A549 (cell line): ENCODE data around the gene RRAS. TPM values are rescaled to one million over a fixed set of nuclear protein-coding genes. Genes with fewer than 3 reads are reported as not detected.
A peak's percentile ranks its signal among the peaks of the same experiment; 100 is the strongest.
"Not testable (repeated sequence)": the region's sequence is repeated elsewhere in the genome, so short reads cannot be mapped to it uniquely, and the experiment has no call there.

ENCODE experiments used
- ATAC-seq, 2 experiments: fragments of 200-7000 bp in 1 of 2; fragments of >200 bp in 1 of 2; cut with Nextera tagmentation in 1 of 2; cut with Tn5 transposase in 1 of 2; 3 replicates each; pipeline versions ENCODE4 v1.8.0 to v1.9.1; 2018 to 2020; ENCODE audit warnings: mild to moderate bottlenecking in 1 of 2, moderate library complexity in 1 of 2
- CTCF ChIA-PET: fragments of 300-600 bp; sonication (Branson Sonifier 250); formaldehyde crosslinking; extraction: SDS; loops from one replicate; lab custom pipeline; 2021; ENCODE audit warnings: antibody characterized with exemption, inconsistent platforms; lab: Yijun Ruan, JAX
- POLR2A ChIA-PET: fragments of 350-600 bp; formaldehyde crosslinking; extraction: SDS; loops from one replicate; lab custom pipeline; 2021; ENCODE audit warnings: antibody characterized with exemption, inconsistent platforms; lab: Yijun Ruan, JAX
- DNase-seq, 2 experiments: peaks; one replicate each; pipeline versions ENCODE4 v3.0.0 to v3.0.0-alpha.2; 2011 to 2016; ENCODE audit warnings: low read depth in 1 of 2, low spot score in 1 of 2
- FAIRE-seq: peaks from 2 replicates; lab custom pipeline; 2011; peaks lifted over from hg19 to GRCh38; lab: Jason Lieb, UNC
- H3K27ac ChIP-seq, 2 experiments: fragments of >200 bp; sonication (Bioruptor Twin); formaldehyde crosslinking; 3 replicates each; pipeline ENCODE4 v1.5.1; 2016 to 2017
- H3K4me1 ChIP-seq: fragments of >200 bp; sonication (Bioruptor Twin); formaldehyde crosslinking; 3 replicates; pipeline ENCODE4 v1.6.1; 2016
- H3K4me2 ChIP-seq: fragments of >200 bp; sonication (Bioruptor Twin); formaldehyde crosslinking; 3 replicates; pipeline ENCODE4 v1.6.1; 2016
- H3K4me3 ChIP-seq: fragments of >200 bp; sonication (Bioruptor Twin); formaldehyde crosslinking; 3 replicates; pipeline ENCODE4 v1.5.1; 2016
- H3K9me3 ChIP-seq: fragments of >200 bp; sonication (Bioruptor Twin); formaldehyde crosslinking; 3 replicates; pipeline ENCODE4 v1.6.1; 2016
- FOSB ChIP-seq: fragments of 250-450 bp; sonication (Bioruptor Pico); IDR thresholded peaks from 2 replicates; pipeline ENCODE4 v1.5.0; 2020; ENCODE audit warnings: mild to moderate bottlenecking, moderate library complexity
- HDAC2 ChIP-seq: fragments of 200-600 bp; sonication (generic); IDR thresholded peaks from 2 replicates; pipeline ENCODE4 v1.6.1; 2016
- HOXA7 ChIP-seq: fragments of 250-450 bp; sonication (Bioruptor Pico); IDR thresholded peaks from 2 replicates; pipeline ENCODE4 v1.5.0; 2020; ENCODE audit warnings: mild to moderate bottlenecking, moderate library complexity
- JUN ChIP-seq, 2 experiments: fragments of >200 bp; sonication (Bioruptor Twin); formaldehyde crosslinking; IDR thresholded peaks; 2 replicates in 1 of 2; 3 replicates in 1 of 2; pipeline ENCODE4 v1.6.1; 2016 to 2017
- KDM1A ChIP-seq: fragments of 200-600 bp; sonication (generic); IDR thresholded peaks from 2 replicates; pipeline ENCODE4 v1.6.1; 2016; ENCODE audit warnings: low read depth, mild to moderate bottlenecking
- NPAS2 ChIP-seq: fragments of 250-450 bp; sonication (Bioruptor Pico); IDR thresholded peaks from 2 replicates; pipeline ENCODE4 v1.8.0; 2022; ENCODE audit warnings: mild to moderate bottlenecking, moderate library complexity, borderline replicate concordance
- PBX3 ChIP-seq: IDR thresholded peaks from 2 replicates; pipeline ENCODE4 v1.6.1; 2012
- RCOR1 ChIP-seq: fragments of 150-350 bp; IDR thresholded peaks from 2 replicates; pipeline ENCODE4 v1.6.1; 2014; ENCODE audit warnings: antibody characterized with exemption, low read length, low read depth
- ZFP36 ChIP-seq: fragments of 450-650 bp; IDR thresholded peaks from 2 replicates; pipeline ENCODE4 v1.6.1; 2014; ENCODE audit warnings: borderline replicate concordance; ENCODE audit not compliant: partially characterized antibody
- WGBS: methylation state at CpG from one replicate; pipeline ENCODE4 v1.1.6; 2017; ENCODE audit errors: missing lambda C conversion rate; 5-methylcytosine and 5-hydroxymethylcytosine counted together
- polyA plus RNA-seq, 4 experiments: library from polyadenylated mRNA; depleted of rRNA in 3 of 4; stranded (reverse); fragments of >200 nt; fragmentation: RNase III in 1 of 4; extraction: RNeasy Plus Mini Kit Qiagen cat#74134 plus additional on column Dnase treatment in 1 of 4; gene quantifications; 2 replicates in 3 of 4; 3 replicates in 1 of 4; pipeline ENCODE4 v1.2.3, GENCODE V29; 2011 to 2017
- TF ChIP-seq, protein P1 (sequence below): fragments of >200 bp; sonication (Bioruptor Twin); formaldehyde crosslinking; IDR thresholded peaks from 3 replicates; pipeline ENCODE4 v1.6.1; 2016

RRAS gene
- polyA plus RNA-seq, 2 of the 4 experiments (the other 2 are of a cell fraction), result 47.6 to 49.2 TPM

DNA sequence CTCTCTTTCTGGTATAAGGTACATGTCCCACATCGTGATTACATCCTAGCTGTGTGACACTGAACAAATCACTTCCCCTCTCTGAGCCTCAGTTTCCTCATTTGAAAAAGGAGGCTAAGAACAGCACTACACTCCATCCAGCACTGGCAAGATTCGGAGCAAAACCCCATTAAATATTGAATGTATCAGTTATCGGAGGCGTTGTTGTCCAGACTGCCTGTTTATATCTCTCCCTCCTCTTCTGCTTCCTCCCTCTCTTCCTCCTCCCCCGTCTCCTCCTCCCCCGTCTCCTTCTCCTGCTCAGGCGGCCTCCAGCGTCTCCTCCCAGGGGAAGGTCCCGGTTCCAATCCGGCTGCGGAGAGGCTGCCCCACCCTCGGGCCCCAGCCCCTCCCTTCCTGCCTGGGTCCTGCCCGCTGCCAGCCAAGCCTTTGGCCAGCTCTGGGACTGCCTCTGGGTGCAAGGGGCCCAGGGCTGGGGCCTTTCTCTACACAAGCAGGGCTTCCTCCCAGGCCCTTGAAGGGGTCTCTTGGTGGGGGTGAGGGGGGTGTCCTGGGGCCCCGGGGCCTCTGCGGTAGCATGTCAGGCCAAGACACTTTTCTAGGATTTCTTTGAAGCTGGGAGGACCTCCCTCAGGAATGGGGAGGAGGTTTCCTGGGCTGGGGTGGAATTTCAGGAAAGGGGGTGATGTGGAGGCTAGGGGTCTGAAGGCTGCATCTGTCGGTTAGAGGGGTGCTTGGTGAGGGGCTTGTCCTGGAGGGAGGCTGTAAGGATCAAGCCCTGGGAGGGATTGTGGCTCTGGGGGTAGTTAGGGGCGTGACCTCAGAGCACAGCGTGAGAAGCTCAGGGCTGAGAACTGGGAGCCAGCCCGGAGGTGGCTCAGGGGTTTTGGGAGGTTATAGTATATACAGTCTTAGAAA, 1.9 kb downstream of the RRAS start:
- peak overlapping the region; percentile 97 for H3K4me2 ChIP-seq
- FAIRE-seq, result no peak
- peak overlapping the region; percentile 32 for H3K4me3 ChIP-seq
- peaks cover 24% of the 10 kb centered on the region for H3K4me1 ChIP-seq
- DNase-seq, result peak; percentile 85 to 87
- peak; percentile 16 to 43 for ATAC-seq
- TF ChIP-seq KDM1A, result no peak
- TF ChIP-seq JUN (IDR thresholded peaks at IDR 0.05), result peak; percentile 1 to 47; a peak in 2 of 5 replicates
- TF ChIP-seq HOXA7, result no peak
- TF ChIP-seq HDAC2, result no peak
- TF ChIP-seq NPAS2 (CRISPR knock-in tag), result no peak
- TF ChIP-seq, protein P1, sequence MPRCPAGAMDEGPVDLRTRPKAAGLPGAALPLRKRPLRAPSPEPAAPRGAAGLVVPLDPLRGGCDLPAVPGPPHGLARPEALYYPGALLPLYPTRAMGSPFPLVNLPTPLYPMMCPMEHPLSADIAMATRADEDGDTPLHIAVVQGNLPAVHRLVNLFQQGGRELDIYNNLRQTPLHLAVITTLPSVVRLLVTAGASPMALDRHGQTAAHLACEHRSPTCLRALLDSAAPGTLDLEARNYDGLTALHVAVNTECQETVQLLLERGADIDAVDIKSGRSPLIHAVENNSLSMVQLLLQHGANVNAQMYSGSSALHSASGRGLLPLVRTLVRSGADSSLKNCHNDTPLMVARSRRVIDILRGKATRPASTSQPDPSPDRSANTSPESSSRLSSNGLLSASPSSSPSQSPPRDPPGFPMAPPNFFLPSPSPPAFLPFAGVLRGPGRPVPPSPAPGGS, result 0 out of 3 replicates have a peak, but pooled peaks have one; percentile 9
- peak; percentile 42 for TF ChIP-seq ZFP36
- CTCF ChIA-PET, result interaction anchor here (0.6 to 12.4 kb wide), 4 partner anchors 22 to 85 kb away, joined by 3 to 134 read pairs (median 60); partner anchors contain the start of genes BCL2L12 and IRF3
- WGBS, result 6% methylated on average over 11 of the region's 19 CpGs
- peak overlapping the region; percentile 93 to 94 for H3K27ac ChIP-seq
- H3K9me3 ChIP-seq, result no peaks in the 10 kb centered on the region
- POLR2A ChIA-PET, result interaction anchor here (0.9 to 1.2 kb wide), 4 partner anchors 38 to 142 kb away, joined by 3 to 4 read pairs (median 4); partner anchors contain the start of genes NOSIP, PRRG2 and RPS11

- Histone ChIP-seq H3K4me1 (peaks cover 20% of the 10 kb centered on the region), H3K9me3 (no peaks in the 10 kb centered on the region), H3K4me2 (no peak overlapping the region), H3K4me3 (no peak overlapping the region), H3K27ac (peak overlapping the region in 1 of 2 experiments; percentile 26; a peak in 2 of 6 replicates)
- POLR2A ChIA-PET, result interaction anchor here (0.9 kb wide), 1 partner anchor 40 kb away, joined by 3 read pairs; no protein-coding TSS in a partner anchor
- CTCF ChIA-PET, result interaction anchor here (1.0 to 1.8 kb wide), 4 partner anchors 22 to 500 kb away, joined by 3 to 4 read pairs (median 4); no protein-coding TSS in a partner anchor
- WGBS, result 91% methylated on average over 30 of the region's 30 CpGs
- DNase-seq (no peak), ATAC-seq (no peak), FAIRE-seq (no peak)
- TF ChIP-seq RCOR1, result no peak
- TF ChIP-seq FOSB, result 0 out of 2 replicates have a peak, but pooled peaks have one; percentile 1
Observed at GRCh38 chr19:49636233-49636932, 3.6 kb downstream of the RRAS start.

DNA sequence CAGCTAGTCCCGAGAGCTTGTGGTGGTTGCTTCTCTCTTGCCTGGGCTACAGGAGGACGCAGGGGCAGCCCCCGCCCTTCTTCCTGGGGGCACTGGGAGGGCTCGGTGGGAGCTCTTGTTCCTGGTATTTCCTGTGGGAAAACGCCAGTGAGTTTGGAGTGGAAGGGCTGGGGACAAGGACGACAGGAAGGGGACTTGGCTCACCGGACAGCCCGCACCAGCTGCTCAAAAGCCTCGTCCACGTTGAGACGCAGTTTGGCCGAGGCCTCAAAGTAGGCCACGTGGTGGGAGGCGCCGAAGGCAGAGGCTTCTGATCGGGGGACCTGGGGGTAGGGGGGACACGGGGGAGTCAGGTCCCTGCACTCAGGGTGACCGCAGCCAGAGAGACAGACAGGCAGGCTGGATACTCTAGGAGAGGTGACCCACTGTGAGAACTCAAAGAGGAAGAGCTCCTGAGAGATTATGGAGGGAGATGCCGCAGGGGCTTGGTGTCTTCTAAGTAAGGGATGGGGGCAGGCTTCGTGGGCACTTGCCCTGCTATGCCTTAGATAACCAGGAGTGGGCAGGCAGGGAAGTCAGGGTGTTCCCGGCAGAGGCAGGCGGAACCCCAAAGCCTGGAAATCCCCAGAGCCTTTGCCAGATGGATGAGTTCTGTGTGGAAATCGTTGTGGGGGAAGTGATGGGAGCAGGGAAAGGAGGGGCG, 4.3 kb downstream of the RRAS start:
- no peak for FAIRE-seq
- ChIA-PET POLR2A (interaction anchor here (0.9 kb wide), 1 partner anchor 41 kb away, joined by 3 read pairs; no protein-coding TSS in a partner anchor), CTCF (interaction anchor here (0.7 to 1.8 kb wide), 4 partner anchors 21 to 65 kb away, joined by 3 to 4 read pairs (median 4); no protein-coding TSS in a partner anchor)
- TF ChIP-seq ZFP36 (no peak), FOSB (peak; percentile 37; the same call in 1 of the 2 replicates), PBX3 (no peak)
- 80% methylated on average over 24 of the region's 24 CpGs for WGBS
- ATAC-seq, result no peak
- Histone ChIP-seq H3K4me1 (peaks cover 20% of the 10 kb centered on the region), H3K27ac (peak overlapping the region in 1 of 2 experiments; percentile 26; a peak in 2 of 6 replicates), H3K4me3 (no peak overlapping the region), H3K4me2 (no peak overlapping the region), H3K9me3 (no peaks in the 10 kb centered on the region)
- DNase-seq, result peak in 1 of 2 experiments; percentile 50

DNA sequence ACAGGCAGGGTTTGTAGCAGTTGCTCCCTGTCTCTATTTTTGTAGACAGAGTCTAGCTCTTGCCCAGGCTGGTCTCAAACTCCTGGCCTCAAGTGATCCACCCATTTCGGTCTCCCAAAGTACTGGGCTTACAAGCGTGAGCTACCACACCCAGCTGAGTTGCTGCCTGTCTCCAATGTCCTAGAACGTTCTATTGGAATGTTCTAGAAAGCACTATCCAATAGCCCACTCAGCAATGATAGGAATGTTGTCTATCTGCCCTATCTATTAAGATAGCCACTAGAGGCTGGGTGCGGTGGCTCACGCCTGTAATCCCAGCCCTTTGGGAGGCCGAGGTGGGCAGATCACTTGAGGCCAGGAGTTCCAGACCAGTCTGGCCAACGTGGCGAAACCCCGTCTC, 6.7 kb downstream of the RRAS start:
- FAIRE-seq, H3K9me3 ChIP-seq, H3K4me3 ChIP-seq, POLR2A ChIA-PET, ATAC-seq, H3K27ac ChIP-seq, H3K4me1 ChIP-seq, DNase-seq, H3K4me2 ChIP-seq: not testable (repeated sequence)
- CTCF ChIA-PET, result interaction anchor here (0.6 to 3.9 kb wide), 3 partner anchors 23 to 87 kb away, joined by 3 to 11 read pairs (median 5); no protein-coding TSS in a partner anchor
- WGBS, result 84% methylated on average over 9 of the region's 9 CpGs
